ENCODE data around the gene UBR4. TPM values are rescaled to one million over a fixed set of nuclear protein-coding genes. Genes with fewer than 3 reads are reported as not detected.

Gene UBR4
- total and polyA plus RNA-seq, 2 of the 8 experiments (the other 6 are each of a cell fraction or from before 2014, with no cell fraction given) = 139 to 152 TPM

- peaks cover 3 to 5% of the 10 kb centered on the region in 2 experiments; a peak in 3 of 4 replicates for H3K9me3 ChIP-seq (ENCODE audit: insufficient read depth in 2 of 2, low read depth in 1 of 2, low read length in 1 of 2)
- H2BK12ac ChIP-seq (ENCODE audit: low read depth, low read length) = no peak overlapping the region
- no peaks in the 10 kb centered on the region for H3K23me2 ChIP-seq (ENCODE audit: low read depth, low read length)
- H3K23ac ChIP-seq (ENCODE audit: insufficient read length) = no peak overlapping the region
- no peak overlapping the region for H3K4me2 ChIP-seq (ENCODE audit: insufficient read depth in 1 of 2, low read depth in 2 of 2, low read length in 2 of 2)
- DNase-seq (ENCODE audit: low read depth in 1 of 2, low spot score in 2 of 2) (no peak), FAIRE-seq (no peak)
- H3K56ac ChIP-seq (replicated peaks; ENCODE audit: insufficient read length, low read depth, low read length) = no peak overlapping the region
- H3K27me3 ChIP-seq (replicated peaks in 1 of 4; ENCODE audit: control insufficient read depth in 3 of 4, extremely low read depth in 1 of 4, insufficient read depth in 3 of 4, low read length in 3 of 4) = no peaks in the 10 kb centered on the region
- H2BK5ac ChIP-seq (ENCODE audit: low read depth, low read length) = no peak overlapping the region
- H4K8ac ChIP-seq (ENCODE audit: extremely low read depth, insufficient read depth, low read length) = no peak overlapping the region
- WGBS, 2 experiments (ENCODE audit: extremely low coverage in 1 of 2, insufficient coverage in 1 of 2, insufficient read length in 1 of 2, insufficient replicate concordance in 2 of 2, low coverage in 1 of 2, low lambda C conversion rate in 2 of 2, missing lambda C conversion rate in 1 of 2) = 88% methylated on average over 6 of the region's 6 CpGs; no CpG with 5 or more reads in 1 of the 2 experiments
- H2BK15ac ChIP-seq (ENCODE audit: low read length) = no peak overlapping the region
- H2BK20ac ChIP-seq (ENCODE audit: low read length) = no peak overlapping the region
- H4K91ac ChIP-seq (replicated peaks; ENCODE audit: insufficient read length, low read length) = no peak overlapping the region
- no peak overlapping the region for H3K4ac ChIP-seq (replicated peaks; ENCODE audit: insufficient read length, low read depth, low read length)
- no peak overlapping the region for H3K14ac ChIP-seq (ENCODE audit: insufficient read length)
- CTCF ChIA-PET (ENCODE audit: partially characterized antibody) = interaction anchor here (1.0 to 2.2 kb wide), 5 partner anchors 11 to 49 kb away, joined by 3 to 8 read pairs (median 3); no protein-coding TSS in a partner anchor
- H3K36me3 ChIP-seq (ENCODE audit: control insufficient read depth in 2 of 4, insufficient read depth in 4 of 4, low read length in 3 of 4) = peaks cover 46 to 93% (median 79%) of the 10 kb centered on the region in 4 experiments
- no peak overlapping the region for H2AK5ac ChIP-seq (ENCODE audit: low read depth, low read length)
- H2BK120ac ChIP-seq (replicated peaks; ENCODE audit: low read depth, low read length) = no peak overlapping the region
- no peaks in the 10 kb centered on the region; a peak in 1 of 4 replicates for H3K79me2 ChIP-seq (ENCODE audit: control insufficient read depth in 1 of 2, insufficient read depth in 2 of 2, low read length in 2 of 2)
- no peak overlapping the region for H2AFZ ChIP-seq (ENCODE audit: low read length)
- H3K4me1 ChIP-seq (replicated peaks in 1 of 4; ENCODE audit: control insufficient read depth in 3 of 4, insufficient read depth in 4 of 4, low read length in 3 of 4) = no peaks in the 10 kb centered on the region
- peaks cover 2 to 4% of the 10 kb centered on the region in 2 experiments for H4K20me1 ChIP-seq (replicated peaks in 1 of 2; ENCODE audit: control insufficient read depth in 1 of 2, insufficient read depth in 2 of 2, low read length in 2 of 2)
- H3K4me3 ChIP-seq (ENCODE audit: extremely low read depth in 1 of 4, insufficient read depth in 2 of 4, low read depth in 3 of 4, low read length in 4 of 4) = no peak overlapping the region
- no peak overlapping the region for H3K9ac ChIP-seq (replicated peaks in 1 of 4; ENCODE audit: extremely low read depth in 1 of 4, low read depth in 3 of 4, low read length in 3 of 4)
- TF ChIP-seq BCL11A (IDR thresholded peaks at IDR 0.05; ENCODE audit: low read depth in 2 of 2, low read length in 2 of 2) (no peak), SP2 (IDR thresholded peaks at IDR 0.05; ENCODE audit: low read length) (no peak), SIN3A (conservative IDR thresholded peaks at IDR 0.05 in 1 of 2, IDR thresholded peaks at IDR 0.05 in 1 of 2; ENCODE audit: low read depth in 1 of 2, low read length in 2 of 2) (no peak), CEBPB (IDR thresholded peaks at IDR 0.05; ENCODE audit: low read depth, low read length) (no peak), CTCF (IDR thresholded peaks at IDR 0.05; ENCODE audit: control extremely low read depth in 1 of 3, insufficient read depth in 1 of 3, low read depth in 1 of 3, low read length in 3 of 3) (no peak)
- no peaks in the 10 kb centered on the region for H3K79me1 ChIP-seq (ENCODE audit: low read depth, low read length)
- H4K5ac ChIP-seq (ENCODE audit: insufficient read length, low read depth, low read length) = no peak overlapping the region
- no peak overlapping the region for H3K27ac ChIP-seq (ENCODE audit: low read depth, low read length)
- POLR2A ChIA-PET (ENCODE audit: partially characterized antibody) = interaction anchor here (0.5 to 1.5 kb wide), 4 partner anchors 11 to 51 kb away, joined by 3 to 5 read pairs (median 4); no protein-coding TSS in a partner anchor
- no peak overlapping the region for H3K18ac ChIP-seq (ENCODE audit: extremely low read depth, low read length)
These were observed 81.0 kb downstream of the UBR4 start for GRCh38 chr1:19128968-19129514.
